Ramos (cell line): ENCODE measurements around the gene AREG.

Source experiments
- in situ Hi-C: fragments of 300-500 bp; cut with MboI; formaldehyde crosslinking; loops from one replicate; pipeline ENCODE4 v1.14.3; 2022; ENCODE audit warnings: low sequenced_read_pairs; ENCODE audit not compliant: unreplicated experiment

Gene AREG

GRCh38 chr4:74431113-74431826 lies 13.7 kb upstream of the AREG start:
- in situ Hi-C loops, result no loop called here

DNA sequence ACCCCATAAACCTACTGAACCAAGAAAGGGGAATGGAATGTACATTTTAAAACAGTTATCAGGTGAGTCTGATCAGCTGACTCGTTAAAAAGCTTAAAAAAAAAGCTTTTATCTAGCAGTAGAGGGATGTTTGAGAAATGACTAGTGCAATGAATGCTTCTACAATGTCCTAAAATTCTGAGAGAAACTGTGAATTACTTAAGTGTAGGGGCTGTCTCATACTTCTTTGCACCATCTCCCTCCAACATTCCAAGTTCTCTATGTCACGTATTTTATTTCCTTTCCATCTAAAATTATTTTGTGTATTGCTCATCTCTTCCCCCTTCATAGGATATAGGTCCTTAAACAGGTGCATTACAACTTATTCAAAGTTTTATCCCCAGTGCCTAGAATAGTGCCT lies 11.9 kb upstream of the AREG start:
- in situ Hi-C loops, result no loop called here

DNA sequence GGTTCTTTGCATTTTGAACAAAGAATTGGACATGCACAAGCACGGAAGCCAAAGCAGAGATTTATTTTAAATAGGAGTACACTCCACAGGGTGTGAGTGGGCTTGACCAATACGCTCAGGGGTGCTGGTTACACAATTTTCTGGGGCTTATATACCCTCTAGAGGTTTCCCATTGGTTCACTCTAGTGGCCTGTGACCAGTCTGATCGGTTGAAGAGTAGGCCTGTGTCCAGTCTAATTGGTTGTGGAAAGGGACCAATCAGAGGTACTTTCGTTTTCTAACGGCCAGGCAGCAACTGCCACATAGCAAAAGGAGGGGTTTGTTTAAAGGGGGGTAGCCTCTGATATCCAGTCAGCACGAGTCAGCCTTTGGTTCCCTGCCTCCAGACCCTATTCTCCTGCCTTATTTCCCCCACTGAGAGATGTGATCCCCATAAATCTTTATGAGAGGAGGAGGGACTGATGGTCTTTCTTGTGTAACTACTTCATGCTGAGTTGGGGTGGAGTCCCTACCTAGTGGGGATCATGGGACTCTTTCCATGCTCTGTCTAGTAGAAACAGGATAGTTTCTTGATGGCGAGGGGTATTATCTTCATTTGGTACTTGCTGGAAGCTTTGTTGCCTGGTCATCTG lies 11.3 kb upstream of the AREG start:
- in situ Hi-C loops, result no loop called here

- in situ Hi-C loops, result no loop called here
Observed at GRCh38 chr4:74435296-74435695, 9.6 kb upstream of the AREG start.

DNA sequence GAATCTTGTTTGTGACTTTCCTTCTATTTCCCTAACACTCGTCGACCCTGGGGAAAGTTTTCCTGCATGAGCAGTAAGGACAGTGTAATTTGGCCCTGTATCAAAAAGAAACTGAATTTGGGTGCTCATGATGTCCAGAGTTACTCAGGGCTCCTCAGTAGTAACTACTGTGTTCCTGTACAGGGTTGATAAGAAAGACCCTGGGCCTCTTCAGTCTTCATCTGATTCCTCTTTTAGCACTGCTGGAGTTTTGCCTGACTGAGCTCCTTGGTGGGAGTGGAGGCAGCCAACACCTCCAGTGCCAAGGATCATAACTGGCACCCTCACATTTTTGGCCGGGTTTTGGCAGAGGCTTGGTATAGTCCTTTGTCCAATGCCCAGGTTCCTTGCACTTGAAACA lies 7.1 kb upstream of the AREG start:
- in situ Hi-C loops, result no loop called here

- in situ Hi-C loops, result no loop called here
Observed at GRCh38 chr4:74438661-74439060, 6.3 kb upstream of the AREG start.

DNA sequence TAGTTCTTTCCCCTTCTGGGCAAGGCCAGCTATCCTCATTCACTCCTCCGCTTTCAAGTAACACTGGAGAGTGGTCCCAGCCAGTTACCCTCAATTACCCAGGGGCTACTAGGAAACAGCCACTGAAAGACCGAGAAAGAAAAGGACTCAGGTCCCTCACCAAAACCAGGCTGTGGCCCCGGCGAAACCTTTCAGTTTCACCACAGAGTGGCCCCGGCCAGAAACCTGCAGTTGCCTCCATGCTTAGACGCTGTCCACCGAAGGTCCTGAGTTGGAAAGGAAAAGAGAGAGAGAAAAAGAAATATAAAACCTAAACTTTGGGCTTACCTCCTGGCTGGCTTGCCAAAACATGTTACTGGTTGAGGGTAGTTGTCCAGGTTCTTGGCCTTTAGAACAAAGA lies 5.0 kb upstream of the AREG start:
- in situ Hi-C loops, result no loop called here

DNA sequence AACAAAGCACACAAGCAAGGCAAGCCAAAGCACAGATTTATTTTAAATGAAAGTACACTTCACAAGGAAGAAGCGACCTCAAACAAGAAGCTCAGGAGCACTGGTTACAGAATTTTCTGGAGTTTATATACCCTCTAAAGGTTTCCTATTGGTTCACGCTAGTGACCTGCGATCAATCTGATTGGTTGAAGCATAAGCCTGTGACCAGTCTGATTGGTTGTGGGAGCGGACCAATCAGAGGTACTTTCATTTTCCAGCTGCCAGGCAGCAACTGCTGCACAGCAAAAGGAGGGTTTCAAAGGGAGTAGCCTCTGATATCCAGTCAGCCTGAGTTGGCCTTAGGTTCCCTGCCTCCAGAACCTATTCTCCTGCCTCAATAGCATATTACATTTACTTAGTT lies 4.6 kb upstream of the AREG start:
- in situ Hi-C loops, result no loop called here

DNA sequence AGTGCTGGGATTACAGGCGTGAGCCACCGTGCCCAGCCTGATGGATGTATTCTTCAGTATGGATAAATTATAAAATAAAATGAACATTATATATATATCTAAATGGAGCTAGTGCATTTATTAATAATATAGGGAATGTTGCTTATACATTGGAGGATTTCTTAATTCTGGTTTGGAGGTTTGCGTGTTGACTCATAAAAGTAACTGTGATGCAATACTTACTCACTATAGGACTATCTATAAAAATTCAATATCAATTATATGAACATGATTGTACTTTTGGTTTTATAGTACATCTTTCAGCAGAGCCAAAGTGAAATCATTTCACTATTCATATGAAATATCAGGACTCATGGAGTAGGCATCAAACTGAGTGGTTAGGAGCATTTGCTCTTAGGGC lies 3.2 kb upstream of the AREG start:
- in situ Hi-C loops, result no loop called here

DNA sequence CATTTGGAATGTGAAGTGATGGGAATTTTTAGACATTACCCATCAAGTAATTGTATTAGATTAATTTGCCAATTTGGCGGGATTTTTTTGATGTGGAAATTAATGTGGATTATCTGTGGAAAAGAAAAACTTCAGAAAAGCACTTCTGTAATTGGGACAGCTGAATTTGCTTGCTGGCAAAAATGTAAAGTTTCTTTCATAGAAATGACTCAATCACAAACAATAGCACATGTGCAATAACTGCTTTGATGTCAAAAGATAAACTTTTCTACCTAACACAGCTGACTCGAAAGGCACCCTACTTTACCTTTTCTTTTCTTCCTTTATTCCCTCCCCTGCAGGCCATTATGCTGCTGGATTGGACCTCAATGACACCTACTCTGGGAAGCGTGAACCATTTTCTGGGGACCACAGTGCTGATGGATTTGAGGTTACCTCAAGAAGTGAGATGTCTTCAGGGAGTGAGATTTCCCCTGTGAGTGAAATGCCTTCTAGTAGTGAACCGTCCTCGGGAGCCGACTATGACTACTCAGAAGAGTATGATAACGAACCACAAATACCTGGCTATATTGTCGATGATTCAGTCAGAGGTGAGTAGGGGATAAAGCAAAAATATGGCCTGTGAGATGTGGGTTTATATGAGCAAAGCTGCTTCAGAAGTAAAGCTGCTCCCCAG lies 1.4 kb downstream of the AREG start:
- in situ Hi-C loops, result no loop called here

- in situ Hi-C loops, result no loop called here
Observed at GRCh38 chr4:74446896-74447295, 2.0 kb downstream of the AREG start.

GRCh38 chr4:74447636-74448233 lies 2.8 kb downstream of the AREG start:
- in situ Hi-C loops, result no loop called here

DNA sequence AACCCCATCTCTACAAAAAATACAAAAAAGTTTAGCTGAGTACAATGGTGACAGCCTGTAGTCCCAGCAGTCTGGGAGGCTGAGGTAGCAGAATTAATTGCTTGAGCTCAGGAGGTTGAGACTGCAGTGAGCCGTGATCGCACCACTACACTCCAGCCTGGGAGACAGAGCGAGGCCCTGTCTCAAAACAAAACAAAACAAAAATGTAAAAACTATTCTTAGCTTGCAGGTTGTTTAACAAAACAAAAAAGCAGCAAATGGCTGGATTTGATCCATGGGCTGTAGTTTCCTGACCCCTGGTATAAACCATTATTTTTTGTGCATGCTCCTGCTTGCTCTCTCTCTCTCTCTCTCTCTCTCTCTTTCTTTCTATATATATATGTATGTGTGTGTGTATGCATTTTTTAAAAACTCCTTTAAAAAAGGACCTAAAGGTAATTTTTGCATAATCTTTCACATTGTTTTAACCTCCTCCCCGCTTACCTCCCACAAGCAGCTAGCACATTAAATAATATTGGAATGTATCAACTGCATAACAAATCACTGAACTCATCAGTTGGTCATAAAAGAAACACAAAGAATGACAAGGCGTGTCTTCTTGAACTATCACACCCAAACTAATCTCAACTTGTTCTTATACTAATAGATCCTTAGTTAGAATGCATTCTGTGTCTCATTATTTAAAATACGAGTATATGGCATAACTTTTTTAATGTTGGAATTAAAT lies 4.8 kb downstream of the AREG start:
- in situ Hi-C loops, result no loop called here

DNA sequence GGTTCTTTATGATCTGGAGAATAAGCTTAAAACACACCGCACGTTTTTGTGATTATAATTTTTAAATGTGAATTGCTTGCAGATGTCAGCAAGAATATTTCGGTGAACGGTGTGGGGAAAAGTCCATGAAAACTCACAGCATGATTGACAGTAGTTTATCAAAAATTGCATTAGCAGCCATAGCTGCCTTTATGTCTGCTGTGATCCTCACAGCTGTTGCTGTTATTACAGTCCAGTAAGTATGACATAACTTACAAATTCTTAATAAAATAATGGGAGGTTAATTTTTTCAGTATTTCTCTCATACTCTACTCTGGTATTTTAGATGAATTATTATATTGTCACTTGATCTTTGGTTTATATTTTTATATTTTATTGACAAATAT lies 5.4 kb downstream of the AREG start:
- in situ Hi-C loops, result no loop called here

DNA sequence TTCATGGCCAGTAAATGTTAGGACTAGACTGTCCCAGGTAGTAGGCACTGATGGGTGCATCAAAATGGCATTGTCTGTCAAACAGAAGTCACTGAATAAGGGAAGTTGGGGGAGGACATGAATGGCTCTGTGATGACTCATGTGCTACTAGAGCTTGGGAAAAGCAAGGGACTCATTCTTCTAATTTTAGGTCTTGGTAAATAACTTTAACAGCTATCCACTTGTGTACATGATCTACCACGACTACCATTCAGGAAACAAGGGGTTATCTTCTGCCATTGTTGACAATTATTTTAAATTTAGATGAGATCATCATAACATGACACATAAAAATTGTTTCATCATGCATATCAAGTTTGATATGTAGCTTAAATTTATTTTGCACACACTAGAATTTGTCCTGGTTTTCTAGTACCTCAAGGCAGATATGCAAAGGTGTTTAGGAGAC lies 6.3 kb downstream of the AREG start:
- in situ Hi-C loops, result no loop called here

GRCh38 chr4:74453037-74453635 lies 8.2 kb downstream of the AREG start:
- in situ Hi-C loops, result no loop called here

DNA sequence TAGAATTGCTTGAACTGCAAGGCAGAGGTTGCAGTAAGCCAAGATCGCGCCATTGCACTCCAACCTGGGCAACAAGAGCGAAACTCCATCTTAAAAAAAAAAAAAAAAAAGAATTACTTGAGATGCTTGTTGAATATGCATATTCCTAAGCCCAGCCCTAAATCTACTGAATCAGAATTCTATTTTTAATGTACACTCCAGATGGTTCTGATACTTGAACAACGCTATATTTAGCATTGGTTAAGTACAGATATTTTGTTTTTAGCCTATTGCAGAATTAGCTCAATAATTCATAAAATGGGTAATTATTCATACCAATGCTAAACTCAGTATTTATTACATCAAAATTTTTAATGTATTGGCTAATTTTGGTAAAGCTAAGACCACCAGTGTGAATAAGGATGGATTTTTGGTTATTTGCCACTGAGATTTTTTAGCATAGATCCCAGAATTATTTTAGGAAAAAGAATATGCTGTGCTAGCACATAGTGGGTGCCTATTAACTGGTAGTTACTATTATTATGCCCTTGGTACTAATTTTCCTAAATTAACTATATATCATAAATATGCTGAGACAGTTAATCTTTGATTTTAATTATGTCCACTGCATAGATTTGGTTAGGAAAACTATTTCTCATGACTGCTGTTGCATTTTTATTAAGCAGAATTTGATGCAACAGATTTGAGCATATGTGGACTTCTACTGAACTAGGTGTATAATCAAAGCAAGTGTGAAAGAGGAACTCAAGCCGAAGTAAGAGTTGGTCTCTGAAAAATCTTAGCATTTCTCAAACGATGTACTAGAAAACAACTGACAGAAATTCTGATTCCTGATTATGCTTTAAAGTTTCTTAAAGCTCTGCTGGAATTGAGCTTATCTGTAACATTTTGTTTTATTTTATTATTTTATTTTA lies 9.2 kb downstream of the AREG start:
- in situ Hi-C loops, result no loop called here

DNA sequence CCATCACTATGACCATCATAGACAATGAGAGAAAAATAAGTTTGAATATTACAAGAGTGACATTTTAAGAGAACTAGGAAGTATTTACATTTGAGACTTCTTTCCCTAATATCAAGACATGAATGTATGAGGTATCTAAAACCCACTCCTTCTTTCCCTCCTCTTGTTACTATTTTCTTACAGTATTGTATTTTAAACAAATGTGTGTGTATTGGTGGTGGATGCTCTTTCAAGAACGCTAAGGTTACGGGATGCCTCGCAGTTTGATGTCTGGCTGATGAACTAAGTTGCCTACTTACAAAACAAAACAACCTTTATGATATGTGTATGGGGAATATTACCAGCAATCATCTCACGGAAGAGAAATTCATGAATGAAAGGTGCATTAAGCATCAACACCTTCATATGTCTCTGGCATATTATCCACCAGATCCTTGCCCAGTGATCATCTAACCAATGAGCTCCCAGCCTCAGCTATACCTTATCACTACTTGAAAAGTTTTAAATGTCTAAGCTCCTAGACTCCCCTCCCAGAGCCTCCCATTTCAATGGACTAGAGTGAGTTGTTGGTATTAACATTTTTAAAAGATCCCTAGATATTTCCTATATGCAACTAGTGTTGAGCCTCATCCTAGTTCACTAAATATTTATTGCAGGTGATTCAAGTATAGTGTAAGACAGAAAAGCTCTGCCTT lies 10.6 kb downstream of the AREG start:
- in situ Hi-C loops, result no loop called here
